Activated CD4-positive, alpha-beta T cell treated with anti-CD3 and anti-CD28 coated beads, Interleukin-2, Interleukin-6, amounts not matched to agents 100 ng/mL and 50 ng/mL, durations not matched to agents 16 hours and 8 hours (primary cell): ENCODE measurements around the gene FAH.
"Not testable (repeated sequence)": the region's sequence is repeated elsewhere in the genome, so short reads cannot be mapped to it uniquely, and the experiment has no call there.

Experiments used
- DNase-seq: peaks from one replicate; pipeline ENCODE4 v3.0.0-alpha.2; 2020

FAH gene

DNA sequence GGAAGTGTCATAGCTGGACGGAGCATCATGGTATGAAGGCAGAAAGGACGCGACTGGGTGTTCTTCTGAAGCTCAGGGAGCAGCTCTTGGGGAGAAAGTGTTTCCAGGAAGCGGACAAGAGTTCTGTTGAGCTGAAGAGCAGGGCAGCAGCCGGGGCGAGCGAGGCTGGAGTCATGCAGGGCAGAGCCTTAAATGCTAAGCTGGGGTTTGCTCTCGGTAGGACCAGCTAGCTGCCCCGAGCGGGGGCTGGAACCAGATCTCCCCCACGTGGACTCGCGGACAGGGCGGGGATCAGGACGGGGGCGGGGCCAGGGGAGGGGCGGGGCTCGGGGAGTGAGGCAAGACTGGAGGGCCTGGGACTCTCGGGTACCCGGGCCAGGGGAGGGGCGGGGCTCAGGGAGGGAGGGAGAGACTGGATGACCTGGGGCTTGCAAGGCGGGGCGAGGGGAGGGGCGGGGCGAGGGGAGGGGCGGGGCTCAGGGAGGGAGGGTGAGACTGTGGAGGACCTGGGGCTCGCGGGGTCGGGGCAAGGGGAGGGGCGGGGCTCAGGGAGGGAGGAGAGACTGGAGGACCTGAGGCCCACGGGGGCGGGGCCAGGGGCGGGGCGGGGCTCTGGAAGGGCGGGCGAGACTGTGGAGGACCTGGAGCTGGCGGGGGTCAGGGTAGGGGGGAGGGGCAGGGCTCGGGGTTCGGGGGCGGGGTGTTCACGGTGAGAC, 461 bp upstream of the FAH start:
- DNase-seq, result peak; percentile 97

GRCh38 chr15:80153900-80154299, 1.1 kb downstream of the FAH start:
- no peak for DNase-seq

DNA sequence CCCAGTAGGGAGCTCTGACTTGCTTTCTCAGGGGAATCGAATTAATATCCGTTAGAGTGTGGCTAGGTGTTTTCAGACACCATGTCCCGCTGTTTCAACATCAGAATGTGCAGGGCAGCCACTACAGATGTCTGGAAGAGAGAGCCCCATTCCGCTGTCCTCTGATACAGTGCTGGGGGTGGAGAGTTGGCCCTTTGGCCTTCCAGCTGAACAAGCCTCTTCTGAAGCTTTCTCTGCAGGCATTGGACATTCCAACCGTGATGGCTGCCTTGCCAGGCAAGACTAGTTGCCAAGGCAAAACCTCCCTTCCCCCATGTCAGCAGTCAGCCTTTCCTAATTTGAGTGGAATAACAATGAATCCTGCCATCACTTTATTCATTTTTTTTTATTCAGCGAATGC, 1.5 kb downstream of the FAH start:
- DNase-seq, result no peak

DNA sequence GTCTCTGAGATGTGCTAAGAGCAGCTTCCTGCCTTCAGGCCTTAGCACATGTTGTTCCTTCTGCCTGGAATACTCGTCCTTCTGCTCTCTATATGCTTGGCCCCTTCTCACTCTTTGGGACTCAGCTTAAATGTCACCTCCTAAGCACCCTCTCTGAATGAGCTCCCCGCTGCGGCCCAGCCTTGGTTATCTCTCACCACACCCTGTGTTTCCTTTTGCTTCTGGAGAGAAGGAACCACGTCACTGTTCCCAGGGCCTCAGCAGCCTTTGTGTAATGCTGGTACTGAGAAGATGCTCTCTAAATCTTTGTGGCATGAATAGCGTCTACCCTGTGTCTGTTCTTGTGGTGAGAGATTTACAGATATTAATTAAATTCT, 2.2 kb downstream of the FAH start:
- no peak for DNase-seq

- DNase-seq, result not testable (repeated sequence)
Measured at GRCh38 chr15:80155378-80156175, 2.8 kb downstream of the FAH start.

GRCh38 chr15:80156176-80156720, 3.4 kb downstream of the FAH start:
- DNase-seq, result no peak

DNA sequence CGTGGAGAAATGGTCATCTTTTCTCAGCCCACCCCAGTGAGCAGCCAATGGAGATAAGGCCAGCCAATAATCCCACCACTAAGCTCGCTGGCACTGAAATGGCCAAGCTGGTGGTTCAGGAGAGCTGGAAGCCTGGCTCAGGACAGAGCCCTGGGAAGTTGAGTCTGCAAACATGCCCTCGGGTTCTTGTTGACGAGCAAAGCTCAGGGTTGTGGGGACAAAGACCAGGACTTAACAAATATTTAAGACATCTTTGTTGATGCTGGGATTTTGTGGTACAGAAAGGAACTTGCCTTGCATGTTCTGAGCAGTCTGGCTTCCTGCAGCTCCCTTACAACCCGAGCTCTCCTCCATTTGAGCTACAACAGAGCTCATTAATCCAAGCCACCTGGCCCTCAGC, 4.4 kb downstream of the FAH start:
- no peak for DNase-seq

DNA sequence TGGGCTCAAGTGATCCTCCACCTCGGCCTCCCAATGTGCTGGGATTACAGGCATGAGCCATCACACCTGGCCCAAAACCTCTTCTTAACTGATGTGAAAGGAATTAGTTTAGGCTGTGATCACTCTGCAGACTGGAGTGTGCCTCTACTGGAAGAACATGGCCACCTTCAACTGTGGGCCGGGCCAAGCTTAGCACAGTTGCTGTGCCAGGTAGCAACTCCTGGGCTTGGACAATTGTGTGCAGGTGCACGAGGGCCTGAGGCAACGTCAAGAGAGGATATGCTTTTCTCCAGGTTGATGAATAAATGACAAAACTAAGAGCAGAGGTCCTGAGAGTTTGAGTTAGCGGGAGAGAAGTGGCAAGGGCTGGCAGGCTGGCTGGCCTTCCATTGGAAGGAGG, 6.5 kb downstream of the FAH start:
- DNase-seq, result no peak

GRCh38 chr15:80159811-80160569, 7.2 kb downstream of the FAH start:
- peak; percentile 60 for DNase-seq

DNA sequence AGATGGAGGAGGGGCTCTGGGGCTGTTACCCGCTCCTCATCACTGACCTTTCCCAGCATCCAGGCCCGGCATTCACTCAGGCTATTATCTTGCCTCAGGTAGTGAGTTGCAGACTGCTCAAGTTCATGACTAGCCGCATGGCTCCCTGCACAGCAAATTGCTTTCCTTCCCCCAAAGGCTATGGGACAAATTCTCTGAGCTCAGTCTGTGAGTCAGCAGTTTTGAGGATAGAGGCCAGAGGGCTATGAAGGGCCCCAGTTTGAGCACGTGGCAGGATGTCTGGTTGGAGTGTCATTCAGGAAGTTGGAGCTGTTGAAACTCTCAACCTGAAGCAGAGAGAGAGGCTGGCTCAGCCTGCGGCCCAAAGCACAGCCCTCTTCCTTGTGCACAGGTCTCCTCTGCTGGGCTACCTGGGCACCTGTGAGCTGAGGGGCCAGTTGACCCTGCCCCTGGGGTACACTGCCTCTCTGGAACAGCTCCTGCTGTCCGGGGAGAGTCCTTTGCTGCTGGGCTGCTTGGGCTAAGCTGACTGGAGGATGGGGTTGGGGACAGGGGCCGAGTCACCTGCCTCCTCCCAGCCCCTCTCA, 7.9 kb downstream of the FAH start:
- DNase-seq, result peak; percentile 87

- DNase-seq, result no peak
Measured at GRCh38 chr15:80161468-80162016, 8.7 kb downstream of the FAH start.

DNA sequence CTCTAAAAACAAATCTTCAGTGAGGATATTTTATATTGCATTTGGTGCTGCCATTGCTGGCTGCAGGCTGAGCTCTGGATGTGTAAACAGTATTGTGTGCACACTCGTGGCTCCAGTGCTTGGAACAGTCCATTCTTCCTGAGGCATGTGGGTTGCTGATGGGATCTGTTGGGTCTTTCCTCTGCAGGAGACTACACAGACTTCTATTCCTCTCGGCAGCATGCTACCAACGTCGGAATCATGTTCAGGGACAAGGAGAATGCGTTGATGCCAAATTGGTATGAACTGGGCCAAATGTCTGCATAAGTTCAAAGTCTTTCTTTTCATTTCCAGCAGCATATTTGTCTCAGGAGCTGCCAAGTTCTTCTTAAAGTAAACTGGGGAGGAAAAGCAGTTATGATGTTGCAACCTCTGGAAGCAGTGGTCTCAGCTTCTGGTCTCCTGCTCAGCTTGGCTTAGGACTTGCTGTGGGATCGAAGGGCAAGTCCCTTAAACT, 9.3 kb downstream of the FAH start:
- no peak for DNase-seq

DNA sequence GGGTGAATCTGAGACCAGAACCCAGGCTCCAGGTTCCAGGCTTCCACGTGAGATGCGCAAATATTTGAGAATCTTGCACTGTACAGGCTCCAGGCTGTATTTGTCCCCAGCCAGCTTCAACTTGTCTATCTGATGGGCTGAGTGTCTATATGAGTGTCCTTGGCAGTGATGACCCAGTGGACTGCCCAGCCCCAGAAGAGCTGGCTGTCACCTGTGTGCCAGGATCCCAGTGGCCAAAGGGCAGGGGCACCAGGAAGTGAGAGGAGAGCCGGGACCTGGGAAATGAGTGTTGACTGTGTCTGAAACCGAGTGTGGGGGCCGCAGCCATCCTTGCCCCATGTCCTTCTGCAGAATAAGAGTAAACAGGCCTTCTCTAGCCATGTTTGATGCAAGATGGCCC, 10.4 kb downstream of the FAH start:
- no peak for DNase-seq

DNA sequence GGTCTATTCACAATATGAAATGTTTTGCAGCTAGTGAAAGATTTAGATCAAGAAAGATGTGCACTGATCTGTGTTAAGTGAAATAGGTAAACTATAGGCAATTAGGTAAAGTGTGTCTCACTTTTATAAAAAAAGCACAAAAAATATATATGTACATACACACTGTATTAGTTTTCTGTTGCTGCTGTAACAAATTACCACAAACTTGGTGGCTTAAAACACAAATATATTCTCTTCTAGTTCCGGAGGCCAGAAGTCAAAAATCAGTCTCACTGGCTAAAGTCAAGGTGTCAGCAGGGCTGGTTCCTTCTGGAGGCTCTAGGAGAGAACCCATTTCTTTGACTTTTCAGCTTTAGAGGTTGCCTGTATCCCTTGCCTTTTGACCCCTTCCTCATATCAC, 11.1 kb downstream of the FAH start:
- no peak for DNase-seq

DNA sequence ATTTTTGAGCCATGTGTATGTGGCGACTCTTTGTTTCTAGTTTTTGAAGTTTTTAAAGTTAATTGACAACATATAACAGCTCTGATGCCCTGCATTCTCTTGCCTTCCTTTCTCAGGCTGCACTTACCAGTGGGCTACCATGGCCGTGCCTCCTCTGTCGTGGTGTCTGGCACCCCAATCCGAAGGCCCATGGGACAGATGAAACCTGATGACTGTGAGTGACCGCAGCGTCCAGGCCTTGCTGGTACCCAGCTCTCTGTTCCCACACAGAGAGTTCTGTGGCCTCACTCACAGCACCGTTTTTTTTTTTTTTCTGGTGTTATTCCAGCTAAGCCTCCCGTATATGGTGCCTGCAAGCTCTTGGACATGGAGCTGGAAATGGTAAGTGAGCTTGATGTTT, 15.1 kb downstream of the FAH start:
- no peak for DNase-seq

GRCh38 chr15:80168421-80168820, 15.6 kb downstream of the FAH start:
- DNase-seq, result no peak

DNA sequence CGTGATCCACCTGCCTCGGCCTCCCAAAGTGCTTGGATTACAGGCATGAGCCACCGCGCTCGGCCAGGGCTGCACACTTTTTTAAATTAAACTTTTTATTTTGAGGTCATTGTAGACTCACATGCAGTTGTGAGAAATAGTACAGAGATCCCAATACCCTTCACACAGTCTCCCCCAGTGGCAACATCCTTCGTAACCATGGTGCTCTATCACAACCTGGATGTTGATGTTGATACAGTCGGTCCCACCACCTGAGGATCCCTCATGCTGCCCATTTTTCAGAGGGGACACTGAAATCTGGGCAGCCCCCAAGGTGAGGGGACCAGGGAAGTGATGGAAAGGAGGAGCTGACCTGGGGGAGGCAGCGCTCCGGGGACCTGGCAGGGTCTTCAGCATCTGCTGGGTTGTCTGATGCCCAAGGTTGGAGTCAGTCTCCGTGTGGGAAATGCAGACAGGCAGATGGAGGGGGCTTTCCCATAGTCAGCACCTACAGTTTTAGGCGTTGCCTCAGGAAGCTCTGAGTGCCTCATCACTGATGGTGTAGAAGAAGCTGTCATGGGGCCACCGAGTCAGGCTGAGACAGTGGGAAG, 17.1 kb downstream of the FAH start:
- no peak for DNase-seq

DNA sequence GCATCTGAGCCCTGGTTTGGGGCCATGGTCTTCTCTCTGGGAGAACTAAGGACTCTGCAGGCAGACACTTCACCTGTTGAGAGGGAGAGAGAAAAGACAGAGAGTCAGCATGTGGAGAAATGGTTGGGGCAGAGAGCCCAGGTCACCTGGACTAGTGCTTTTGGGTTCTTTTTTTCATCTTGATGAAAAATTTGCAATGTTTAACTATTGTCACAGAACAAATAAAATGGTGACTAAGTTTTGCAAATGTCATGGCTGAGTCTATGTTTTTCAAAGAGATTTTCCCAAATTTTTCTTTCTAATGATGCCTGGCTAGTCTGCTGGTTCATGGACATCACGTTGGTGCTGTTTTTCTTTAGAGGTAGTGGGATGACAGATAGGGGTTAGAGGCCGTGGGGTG, 17.8 kb downstream of the FAH start:
- DNase-seq, result no peak

- DNase-seq, result no peak
Measured at GRCh38 chr15:80171787-80172186, 19.0 kb downstream of the FAH start.

DNA sequence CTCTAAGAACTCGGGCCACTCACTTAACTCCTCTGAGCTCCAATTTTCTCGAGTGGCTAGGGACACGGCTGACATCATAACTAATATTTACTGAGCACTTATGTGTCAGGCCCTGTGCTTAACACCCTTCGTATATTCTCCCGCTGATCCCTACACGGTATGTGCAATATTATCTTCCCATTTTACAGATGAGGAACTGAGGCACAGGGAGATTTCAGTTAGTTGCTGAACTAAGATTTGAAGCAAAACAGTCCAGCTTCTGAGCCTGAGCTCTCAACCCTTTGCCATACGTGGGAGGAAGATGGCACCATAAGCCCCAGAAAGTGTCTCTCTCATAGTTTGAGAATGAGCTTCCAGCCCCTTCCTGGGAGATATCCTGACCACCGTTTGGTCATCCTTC, 19.6 kb downstream of the FAH start:
- DNase-seq, result no peak

- peak; percentile 81 for DNase-seq
Measured at GRCh38 chr15:80173022-80173759, 20.4 kb downstream of the FAH start.
